Left lung (tissue), 10 donors: ENCODE results near the gene MAN2A1. TPM values are rescaled to one million over a fixed set of nuclear protein-coding genes. Genes with fewer than 3 reads are reported as not detected.

Experiments
- ATAC-seq: fragments of 200-7000 bp; cut with Tn5 transposase; one replicate; pipeline ENCODE4 v1.9.1; 2020; ENCODE audit warnings: moderate library complexity
- DNase-seq, 4 donors: peaks; one replicate each; pipeline ENCODE4 v3.0.0-alpha.2; 2013 to 2020
- H3K27ac ChIP-seq, 2 donors: fragments of 200-600 bp; sonication (generic) in 1 of 2; one replicate each; pipeline versions ENCODE4 v1.5.0 to v1.8.0; 2020 to 2021
- H3K27me3 ChIP-seq, 2 donors: fragments of 200-600 bp; sonication (generic) in 1 of 2; one replicate each; pipeline versions ENCODE4 v1.5.0 to v1.8.0; 2020 to 2021
- H3K36me3 ChIP-seq, 2 donors: fragments of 200-600 bp; sonication (generic) in 1 of 2; one replicate each; pipeline versions ENCODE4 v1.5.0 to v1.8.0; 2020 to 2021
- H3K4me1 ChIP-seq, 2 donors: fragments of 200-600 bp; one replicate each; pipeline ENCODE4 v1.8.0; 2021
- H3K4me3 ChIP-seq, 2 donors: fragments of 200-600 bp; sonication (generic) in 1 of 2; one replicate each; pipeline versions ENCODE4 v1.5.0 to v1.8.0; 2020 to 2021; ENCODE audit warnings: mild to moderate bottlenecking in 1 of 2
- H3K9me3 ChIP-seq, 2 donors: fragments of 200-600 bp; sonication (generic) in 1 of 2; one replicate each; pipeline versions ENCODE4 v1.5.0 to v1.8.0; 2020 to 2021
- intact Hi-C, 2 donors: fragments of 100-400 bp; cut with DNase I; formaldehyde crosslinking; loops; one replicate each; pipeline versions ENCODE4 v1.11.2 to v1.14.2; 2022
- polyA plus RNA-seq, 6 donors: library from polyadenylated mRNA; unstranded; fragments of 120-200 nt; gene quantifications; one replicate each; pipeline ENCODE4 v1.2.1, GENCODE V29; 2013; ENCODE audit not compliant: insufficient read length in 6 of 6
- total RNA-seq, 2 donors: library from RNA; stranded (reverse); fragmentation: NEBNext Ultra II Directional; extraction: Animal tissue kit (Norgen Biotek cat#: 25700); gene quantifications; one replicate each; pipeline ENCODE4 v1.2.1, GENCODE V29; 2021
- TF ChIP-seq, protein P1 (sequence below), 2 donors: fragments of 200-600 bp; sonication (generic) in 1 of 2; IDR thresholded peaks; one replicate each; pipeline versions ENCODE4 v1.5.0 to v1.8.0; 2021; ENCODE audit warnings: antibody characterized with exemption in 2 of 2
- donor health status: DM: no; HTN: yes; CAD: no.
- donor health status: DM: no; HTN: no; CAD: no.

MAN2A1 gene
- total and polyA plus RNA-seq, 8 donors = 42.2 to 54.7 (median 47.9) TPM

DNA sequence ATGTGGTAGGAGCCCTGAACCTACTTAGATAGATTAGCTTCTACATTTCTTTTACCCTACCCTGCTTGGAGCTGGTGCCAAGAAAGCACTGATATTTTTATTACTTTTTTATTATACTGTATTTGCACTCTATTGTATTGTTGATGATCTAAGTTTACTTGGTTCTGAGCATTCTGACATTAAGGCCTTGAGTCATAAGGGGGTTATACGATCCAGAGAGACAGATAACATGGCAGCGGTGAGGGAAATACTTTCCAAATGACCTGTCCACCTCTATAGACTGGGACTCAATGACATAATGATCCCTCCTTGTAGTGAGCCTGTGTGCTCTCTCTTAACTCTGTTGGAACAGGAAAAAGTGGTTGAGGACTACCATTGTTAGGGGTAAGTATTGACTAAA lies 176.3 kb downstream of the MAN2A1 start:
- Histone ChIP-seq H3K4me3 (no peak overlapping the region), H3K4me1 (no peaks in the 10 kb centered on the region), H3K27me3 (no peaks in the 10 kb centered on the region), H3K27ac (no peak overlapping the region), H3K9me3 (no peaks in the 10 kb centered on the region), H3K36me3 (peaks cover 0 to 55% of the 10 kb centered on the region in 2 donors)
- no peak for DNase-seq
- peak; percentile 16 for ATAC-seq
- TF ChIP-seq, protein P1, sequence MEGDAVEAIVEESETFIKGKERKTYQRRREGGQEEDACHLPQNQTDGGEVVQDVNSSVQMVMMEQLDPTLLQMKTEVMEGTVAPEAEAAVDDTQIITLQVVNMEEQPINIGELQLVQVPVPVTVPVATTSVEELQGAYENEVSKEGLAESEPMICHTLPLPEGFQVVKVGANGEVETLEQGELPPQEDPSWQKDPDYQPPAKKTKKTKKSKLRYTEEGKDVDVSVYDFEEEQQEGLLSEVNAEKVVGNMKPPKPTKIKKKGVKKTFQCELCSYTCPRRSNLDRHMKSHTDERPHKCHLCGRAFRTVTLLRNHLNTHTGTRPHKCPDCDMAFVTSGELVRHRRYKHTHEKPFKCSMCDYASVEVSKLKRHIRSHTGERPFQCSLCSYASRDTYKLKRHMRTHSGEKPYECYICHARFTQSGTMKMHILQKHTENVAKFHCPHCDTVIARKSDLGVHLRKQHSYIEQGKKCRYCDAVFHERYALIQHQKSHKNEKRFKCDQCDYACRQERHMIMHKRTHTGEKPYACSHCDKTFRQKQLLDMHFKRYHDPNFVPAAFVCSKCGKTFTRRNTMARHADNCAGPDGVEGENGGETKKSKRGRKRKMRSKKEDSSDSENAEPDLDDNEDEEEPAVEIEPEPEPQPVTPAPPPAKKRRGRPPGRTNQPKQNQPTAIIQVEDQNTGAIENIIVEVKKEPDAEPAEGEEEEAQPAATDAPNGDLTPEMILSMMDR (IDR thresholded peaks at IDR 0.05) = no peak
- intact Hi-C loops = no loop called here

DNA sequence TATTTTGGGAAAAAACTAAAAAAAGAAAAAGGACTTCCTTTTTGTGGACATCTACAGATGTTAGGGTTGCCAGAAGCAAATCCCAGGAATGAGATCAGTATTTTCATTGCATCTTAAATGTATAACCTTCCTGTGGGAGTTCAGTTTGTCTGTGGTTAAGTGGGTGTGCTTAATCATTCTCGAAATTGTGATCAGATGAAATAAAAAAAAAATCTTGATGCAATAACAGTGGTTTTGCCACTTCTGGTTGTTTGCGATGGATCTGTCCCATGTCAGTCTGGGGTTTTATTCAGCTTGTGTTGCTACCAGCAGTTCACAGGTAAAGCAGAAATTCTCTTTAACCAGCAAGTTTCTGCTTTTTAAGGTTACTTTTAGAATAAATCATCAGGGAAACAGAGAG lies 179.0 kb downstream of the MAN2A1 start:
- TF ChIP-seq, protein P1 (IDR thresholded peaks at IDR 0.05) = no peak
- Histone ChIP-seq H3K4me1 (no peaks in the 10 kb centered on the region), H3K36me3 (peaks cover 0 to 41% of the 10 kb centered on the region in 2 donors), H3K4me3 (no peak overlapping the region), H3K9me3 (peaks cover 0 to 2% of the 10 kb centered on the region in 2 donors), H3K27ac (no peak overlapping the region), H3K27me3 (no peaks in the 10 kb centered on the region)
- intact Hi-C loops = no loop called here
- ATAC-seq = no peak
- no peak for DNase-seq

DNA sequence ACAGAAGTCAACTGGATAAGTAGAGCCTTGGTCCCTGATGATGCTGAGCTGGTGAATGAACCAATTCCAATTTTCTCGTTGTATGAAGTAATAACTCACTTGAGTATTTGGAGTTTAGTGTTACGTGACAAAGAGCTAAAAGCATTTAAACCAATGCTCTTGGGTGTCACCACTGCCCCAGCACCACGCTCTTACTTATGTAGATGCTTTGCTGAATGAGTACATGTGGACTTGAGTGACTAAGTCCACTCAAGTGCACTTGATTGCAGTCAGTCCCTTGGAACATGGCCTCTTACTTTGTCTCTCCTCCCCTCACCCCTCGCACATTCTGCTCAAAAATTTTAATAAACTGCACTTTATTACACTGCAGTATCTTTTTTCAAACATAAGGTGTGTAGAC lies 184.0 kb downstream of the MAN2A1 start:
- ATAC-seq = peak; percentile 94
- H3K27me3 ChIP-seq = no peaks in the 10 kb centered on the region
- peak in 1 of 4 donors; percentile 57 for DNase-seq
- H3K36me3 ChIP-seq = peaks cover 0 to 4% of the 10 kb centered on the region in 2 donors
- peak overlapping the region; percentile 50 to 74 for H3K27ac ChIP-seq
- H3K9me3 ChIP-seq = peaks cover 0 to 2% of the 10 kb centered on the region in 2 donors
- H3K4me3 ChIP-seq = no peak overlapping the region
- TF ChIP-seq, protein P1 (IDR thresholded peaks at IDR 0.05) = no peak
- no peaks in the 10 kb centered on the region for H3K4me1 ChIP-seq
- intact Hi-C loops = no loop called here

DNA sequence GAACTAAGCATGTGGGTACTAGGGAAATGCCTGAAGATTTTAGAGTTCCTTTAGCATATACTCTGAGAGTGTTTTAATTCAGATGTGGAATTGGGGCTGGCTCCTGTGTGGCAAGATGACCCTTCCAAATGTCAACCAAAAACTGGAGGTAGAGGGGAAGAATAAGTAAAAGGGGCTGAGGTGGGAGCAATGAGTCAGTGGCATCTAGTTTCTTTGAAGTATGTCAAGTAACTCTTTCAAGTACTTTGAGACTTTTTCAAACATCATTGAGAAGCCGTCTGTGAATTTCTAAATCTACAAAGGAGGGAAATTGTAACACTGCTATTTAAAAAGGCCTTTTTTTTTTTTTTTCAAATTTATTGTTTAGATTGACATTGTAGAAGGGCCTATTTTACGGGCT lies 184.4 kb downstream of the MAN2A1 start:
- Histone ChIP-seq H3K36me3 (peaks cover 0 to under 1% of the 10 kb centered on the region in 2 donors), H3K27ac (peak overlapping the region; percentile 50 to 74), H3K9me3 (peaks cover 0 to 2% of the 10 kb centered on the region in 2 donors), H3K27me3 (no peaks in the 10 kb centered on the region), H3K4me3 (no peak overlapping the region), H3K4me1 (no peaks in the 10 kb centered on the region)
- ATAC-seq (peak; percentile 77), DNase-seq (no peak)
- intact Hi-C loops = no loop called here
- TF ChIP-seq, protein P1 (IDR thresholded peaks at IDR 0.05) = no peak

DNA sequence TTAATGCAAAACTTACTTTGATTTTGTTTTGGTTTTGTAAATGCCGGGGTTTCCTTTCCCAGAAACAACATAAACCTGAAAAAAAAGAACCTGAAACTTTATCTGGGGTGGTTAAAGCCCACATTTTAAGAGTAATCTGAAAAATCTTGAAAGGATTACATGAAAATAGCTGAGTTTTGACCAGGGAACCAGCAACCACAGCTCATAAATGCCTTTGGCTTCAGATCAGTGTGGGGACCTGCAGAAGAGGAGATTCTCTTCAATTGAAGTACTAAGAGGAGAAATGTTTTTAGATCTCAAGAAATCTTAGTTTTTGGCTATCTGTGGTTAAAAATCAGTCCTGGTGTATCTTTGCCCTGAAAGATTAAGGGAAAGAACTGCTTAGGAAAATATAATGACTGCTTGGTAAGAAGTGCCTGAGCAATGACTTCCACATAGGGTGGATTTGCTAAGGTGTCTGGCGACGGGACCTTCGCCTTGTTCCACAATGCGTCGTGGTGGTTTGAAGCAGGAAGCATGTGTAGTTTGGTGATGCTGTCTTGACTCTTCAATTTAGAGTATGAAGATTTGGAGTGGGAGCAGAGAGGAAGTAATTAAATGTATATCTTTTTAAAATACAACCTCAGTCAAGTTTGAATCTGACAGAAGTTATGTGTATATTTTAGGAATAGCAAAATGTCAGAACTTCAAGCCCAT lies 186.5 kb downstream of the MAN2A1 start:
- intact Hi-C loops = no loop called here
- DNase-seq = no peak

More for the DNA sequence above, 186.5 kb downstream of the MAN2A1 start:
- H3K36me3 ChIP-seq = no peaks in the 10 kb centered on the region
- no peak for ATAC-seq
- no peak overlapping the region for H3K27ac ChIP-seq
- TF ChIP-seq, protein P1 (IDR thresholded peaks at IDR 0.05) = no peak
- H3K9me3 ChIP-seq = peaks cover 0 to 2% of the 10 kb centered on the region in 2 donors
- no peak overlapping the region for H3K4me3 ChIP-seq
- H3K4me1 ChIP-seq = no peaks in the 10 kb centered on the region
- H3K27me3 ChIP-seq = no peaks in the 10 kb centered on the region
